Measurements from ENCODE around the gene OR5B21. TPM values are rescaled to one million over a fixed set of nuclear protein-coding genes. Genes with fewer than 3 reads are reported as not detected.

OR5B21 gene
- total and polyA plus RNA-seq, 12 donors: not detected

GRCh38 chr11:58507355-58507754, 550 bp downstream of the OR5B21 start:
- 80 to 87% (median 84%) methylated on average over 4 of the region's 4 CpGs for WGBS, 4 donors
- intact Hi-C loops (cut with DNase I): no loop called here
- TF ChIP-seq POLR2A (IDR thresholded peaks at IDR 0.05): no peak
- Histone ChIP-seq H3K4me1 (replicated peaks in 1 of 2) (no peaks in the 10 kb centered on the region), H3K27ac (no peak overlapping the region), H3K9me3 (replicated peaks in 1 of 3) (no peaks in the 10 kb centered on the region), H3K4me3 (no peak overlapping the region), H3K27me3 (no peaks in the 10 kb centered on the region), H3K36me3 (replicated peaks in 1 of 2) (no peaks in the 10 kb centered on the region)
- DNase-seq: no peak

GRCh38 chr11:58506935-58507334, 970 bp downstream of the OR5B21 start:
- WGBS, 4 donors: 61 to 72% (median 66%) methylated on average over 5 of the region's 5 CpGs
- Histone ChIP-seq H3K4me3 (no peak overlapping the region), H3K27ac (no peak overlapping the region), H3K9me3 (replicated peaks in 1 of 3) (no peaks in the 10 kb centered on the region), H3K27me3 (no peaks in the 10 kb centered on the region), H3K36me3 (replicated peaks in 1 of 2) (no peaks in the 10 kb centered on the region), H3K4me1 (replicated peaks in 1 of 2) (no peaks in the 10 kb centered on the region)
- no peak for DNase-seq
- TF ChIP-seq POLR2A (IDR thresholded peaks at IDR 0.05) (no peak), CTCF (IDR thresholded peaks at IDR 0.05) (no peak)
- intact Hi-C loops (cut with DNase I): no loop called here

- Histone ChIP-seq H3K4me3 (no peak overlapping the region), H3K27ac (no peak overlapping the region), H3K27me3 (no peaks in the 10 kb centered on the region), H3K4me1 (replicated peaks in 1 of 2) (no peaks in the 10 kb centered on the region), H3K9me3 (replicated peaks in 1 of 3) (no peaks in the 10 kb centered on the region), H3K36me3 (replicated peaks in 1 of 2) (no peaks in the 10 kb centered on the region)
- intact Hi-C loops (cut with DNase I): no loop called here
- TF ChIP-seq POLR2A (IDR thresholded peaks at IDR 0.05): no peak
- TF ChIP-seq CTCF (IDR thresholded peaks at IDR 0.05): no peak
- WGBS, 4 donors: 85 to 91% (median 88%) methylated on average over 4 of the region's 4 CpGs
- no peak for DNase-seq
Observed at GRCh38 chr11:58505849-58506248, 2.1 kb downstream of the OR5B21 start.

GRCh38 chr11:58504232-58504631, 3.7 kb downstream of the OR5B21 start:
- Histone ChIP-seq H3K36me3 (replicated peaks in 1 of 2) (no peaks in the 10 kb centered on the region), H3K27ac (no peak overlapping the region), H3K4me3 (no peak overlapping the region), H3K9me3 (replicated peaks in 1 of 3) (no peaks in the 10 kb centered on the region), H3K27me3 (no peaks in the 10 kb centered on the region), H3K4me1 (replicated peaks in 1 of 2) (no peaks in the 10 kb centered on the region)
- intact Hi-C loops (cut with DNase I): no loop called here
- 68 to 74% (median 73%) methylated on average over 6 of the region's 6 CpGs for WGBS, 4 donors
- TF ChIP-seq POLR2A (IDR thresholded peaks at IDR 0.05) (no peak), CTCF (IDR thresholded peaks at IDR 0.05) (no peak)
- no peak for DNase-seq

- Histone ChIP-seq H3K9me3 (replicated peaks in 1 of 3) (no peaks in the 10 kb centered on the region), H3K27ac (no peak overlapping the region), H3K27me3 (no peaks in the 10 kb centered on the region), H3K4me3 (no peak overlapping the region), H3K4me1 (replicated peaks in 1 of 2) (no peaks in the 10 kb centered on the region), H3K36me3 (replicated peaks in 1 of 2) (no peaks in the 10 kb centered on the region)
- DNase-seq: no peak
- TF ChIP-seq POLR2A (IDR thresholded peaks at IDR 0.05) (no peak), CTCF (IDR thresholded peaks at IDR 0.05) (no peak)
- 75 to 85% (median 78%) methylated on average over 4 of the region's 4 CpGs for WGBS, 4 donors
- intact Hi-C loops (cut with DNase I): no loop called here
Observed at GRCh38 chr11:58503361-58503856, 4.5 kb downstream of the OR5B21 start.

All from adrenal gland (tissue), 12 donors.